GM18505 (cell line): ENCODE results near the gene DZIP3.
"Not testable (repeated sequence)": the region's sequence is repeated elsewhere in the genome, so short reads cannot be mapped to it uniquely, and the experiment has no call there.

Experiments used
- ATAC-seq: cut with Tn5 transposase; IDR thresholded peaks from one replicate; pipeline ENCODE4 v1.9.1; 2021; ENCODE audit not compliant: unreplicated experiment
- POLR2A ChIP-seq: IDR thresholded peaks from 4 replicates; pipeline ENCODE4 v1.6.1; 2011; ENCODE audit warnings: borderline replicate concordance; ENCODE audit not compliant: insufficient read depth, insufficient read length; ENCODE audit errors: extremely low read depth

The DZIP3 gene

DNA sequence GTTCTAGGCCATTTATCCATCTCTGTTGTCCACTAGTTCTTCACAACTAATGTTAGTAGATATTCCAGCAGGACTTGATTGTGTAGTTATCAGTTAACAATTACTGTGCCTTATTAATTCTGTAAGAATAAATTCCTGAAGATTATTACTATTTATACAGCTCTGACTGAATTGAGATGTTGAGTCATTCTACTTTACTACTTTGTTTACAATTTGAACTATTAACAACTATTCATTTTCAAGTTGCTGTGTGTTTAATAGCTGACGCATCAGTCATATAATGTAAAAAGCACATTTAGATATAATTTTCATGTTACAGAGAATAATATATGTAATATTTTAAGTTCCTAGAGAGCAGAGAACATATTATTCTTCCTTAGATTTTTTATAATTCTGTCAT, 21.1 kb downstream of the DZIP3 start:
- no peak for TF ChIP-seq POLR2A
- no peak for ATAC-seq

DNA sequence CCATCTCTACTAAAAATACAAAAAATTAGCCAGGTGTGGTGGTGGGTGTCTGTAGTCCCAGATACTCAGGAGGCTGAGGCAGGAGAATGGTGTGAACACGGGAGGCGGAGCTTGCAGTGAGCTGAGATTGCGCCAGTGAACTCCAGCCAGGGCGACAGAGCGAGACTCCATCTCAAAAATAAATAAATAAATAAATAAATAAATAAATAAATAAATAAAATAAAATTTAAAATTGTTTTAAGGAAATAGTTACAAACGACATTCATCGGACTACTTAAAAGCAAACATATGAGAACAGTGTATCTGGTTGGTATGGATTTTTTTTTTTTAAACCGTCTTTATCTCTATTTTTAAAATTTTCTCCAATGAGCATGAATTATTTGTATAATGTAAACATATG, 26.6 kb downstream of the DZIP3 start:
- ATAC-seq: not testable (repeated sequence)

- TF ChIP-seq POLR2A: no peak
- ATAC-seq: no peak
Measured at GRCh38 chr3:108620250-108620649, 30.7 kb downstream of the DZIP3 start.

DNA sequence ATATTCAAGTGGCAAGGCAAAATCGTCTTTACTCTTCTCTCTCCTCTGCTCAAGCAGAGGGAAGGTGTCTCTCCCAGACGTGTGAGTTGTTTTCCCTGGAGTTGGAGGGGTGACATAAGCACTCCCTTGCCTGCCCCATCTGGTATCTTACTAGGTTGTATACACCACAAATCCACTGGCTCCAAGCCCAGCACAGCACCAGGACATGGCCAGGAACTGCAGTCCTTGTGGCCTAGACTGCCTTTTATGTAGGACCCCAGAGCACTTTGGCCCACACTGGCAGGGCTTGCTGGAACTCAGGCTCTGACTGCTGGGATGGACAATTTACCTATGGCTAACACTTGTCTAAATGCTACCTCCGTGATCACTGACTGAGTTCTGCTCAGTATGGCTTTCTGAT, 34.0 kb downstream of the DZIP3 start:
- no peak for TF ChIP-seq POLR2A
- no peak for ATAC-seq

DNA sequence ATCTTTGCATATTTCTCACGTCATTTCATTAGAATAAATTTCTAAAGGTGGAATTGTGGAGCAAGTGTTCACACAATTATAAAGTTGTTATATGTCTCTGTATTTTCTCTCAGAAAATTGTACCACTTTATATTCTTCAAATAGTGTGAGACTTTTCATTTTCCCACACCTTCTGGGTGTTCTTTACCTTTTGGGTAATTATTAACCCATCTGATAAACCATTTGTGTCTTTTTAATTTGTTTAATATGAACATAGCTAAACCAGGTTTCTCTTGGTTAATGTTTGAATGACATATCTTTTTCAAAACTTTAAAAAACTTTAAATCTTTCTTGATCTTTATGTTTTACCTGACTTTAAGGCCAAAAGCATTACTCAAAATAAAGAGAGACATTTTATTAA, 40.5 kb downstream of the DZIP3 start:
- no peak for TF ChIP-seq POLR2A
- ATAC-seq: no peak

DNA sequence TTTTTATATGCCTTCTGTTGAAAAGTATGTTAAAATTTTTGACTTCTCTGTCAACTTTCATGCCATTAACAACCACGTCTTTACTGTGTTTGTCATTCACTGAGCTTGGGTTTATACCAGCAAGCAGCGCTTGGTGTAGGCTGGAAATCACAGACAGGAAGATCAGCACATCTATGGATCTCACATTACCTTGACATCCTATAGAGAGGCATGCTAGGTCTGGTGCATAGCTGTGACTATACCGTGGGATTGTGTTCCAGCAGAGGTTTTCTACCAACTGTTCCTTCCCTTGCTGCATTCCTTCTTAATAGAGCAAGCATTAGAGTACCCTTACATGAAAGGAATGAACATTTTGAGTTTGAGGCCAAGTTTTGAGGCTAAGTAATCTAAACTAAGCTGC, 53.0 kb downstream of the DZIP3 start:
- ATAC-seq: no peak
- no peak for TF ChIP-seq POLR2A

DNA sequence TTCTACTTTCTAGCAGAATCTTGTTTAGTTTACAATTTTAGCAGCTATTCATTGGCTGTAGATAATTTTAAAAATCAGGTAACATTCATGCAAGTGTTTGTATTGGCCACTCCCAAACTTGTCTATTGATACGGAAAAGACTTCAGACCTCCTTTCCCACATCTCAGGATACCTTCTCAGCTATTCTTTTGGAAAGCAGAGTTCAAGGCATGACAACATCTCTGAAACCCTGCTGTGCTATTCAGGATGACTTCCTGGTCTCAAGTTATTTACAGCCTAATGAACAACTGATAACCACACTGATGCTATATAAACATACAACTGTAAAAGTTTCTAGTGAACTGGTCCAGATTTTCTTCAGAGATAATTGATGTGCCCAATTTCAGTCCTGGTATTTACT, 55.8 kb downstream of the DZIP3 start:
- no peak for ATAC-seq

DNA sequence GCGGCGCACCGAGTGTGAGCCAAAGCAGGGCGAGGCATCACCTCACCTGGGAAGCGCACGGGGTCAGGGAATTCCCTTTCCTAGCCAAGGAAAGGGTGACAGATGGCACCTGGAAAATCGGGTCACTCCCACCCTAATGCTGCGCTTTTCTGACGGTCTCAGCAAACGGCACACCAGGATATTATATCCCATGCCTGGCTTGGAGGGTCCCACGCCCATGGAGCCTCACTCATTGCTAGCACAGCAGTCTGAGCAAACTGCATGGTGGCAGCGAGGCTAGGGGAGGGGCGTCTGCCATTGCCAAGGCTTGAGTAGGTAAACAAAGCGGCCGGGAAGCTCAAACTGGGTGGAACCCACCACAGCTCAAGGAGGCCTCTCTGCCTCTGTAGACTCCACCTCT, 66.1 kb downstream of the DZIP3 start:
- ATAC-seq: not testable (repeated sequence)

More for the DNA sequence above, 55.8 kb downstream of the DZIP3 start:
- no peak for TF ChIP-seq POLR2A

GRCh38 chr3:108661699-108662098, 72.2 kb downstream of the DZIP3 start:
- no peak for TF ChIP-seq POLR2A
- no peak for ATAC-seq

DNA sequence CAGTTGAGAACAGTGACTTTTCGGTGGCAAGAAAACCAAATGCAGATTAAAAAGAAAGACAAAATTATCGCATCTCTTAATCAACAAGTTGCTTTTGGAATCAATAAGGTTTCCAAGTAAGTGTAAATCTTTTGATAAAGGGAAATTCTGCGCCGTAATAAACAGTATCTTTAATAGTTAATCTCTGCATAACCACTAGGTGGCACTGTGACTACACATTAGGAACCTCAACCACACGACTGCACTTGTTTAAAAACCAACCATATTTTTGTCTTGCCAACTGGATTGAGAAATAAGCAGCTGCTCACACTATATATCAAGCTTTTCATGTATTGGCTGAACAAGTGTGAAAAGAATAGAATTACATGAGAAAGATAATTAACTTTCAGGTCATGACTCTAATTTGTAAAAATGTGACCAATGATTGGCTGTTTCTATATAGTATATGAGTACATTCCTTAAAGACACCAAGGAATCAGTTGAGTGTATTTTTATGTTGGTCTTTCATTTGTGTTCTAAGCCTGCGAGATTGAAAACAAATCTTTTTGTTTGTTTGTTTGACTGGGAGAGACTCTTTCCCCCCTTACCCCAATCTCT, 72.7 kb downstream of the DZIP3 start:
- ATAC-seq: peak; percentile 82
- TF ChIP-seq POLR2A: no peak

DNA sequence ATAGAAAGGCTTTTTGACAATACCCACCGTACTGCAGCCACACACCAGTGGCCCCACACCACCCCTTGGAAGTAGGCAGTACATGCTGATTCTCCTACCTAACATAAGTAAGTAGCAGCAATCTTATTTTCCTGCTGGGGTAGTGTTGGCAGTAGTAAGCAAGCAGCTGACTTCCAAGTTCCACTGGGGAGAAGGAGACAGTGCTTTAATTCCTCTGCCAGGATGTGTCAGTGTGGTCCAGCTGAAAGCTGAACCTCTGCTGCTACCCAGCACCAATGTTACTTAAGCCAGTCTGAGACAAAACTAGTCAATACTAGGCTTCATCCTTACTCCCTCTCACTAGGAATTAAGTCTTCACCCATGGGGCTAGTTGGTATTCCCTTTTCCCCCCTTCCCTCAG, 74.7 kb downstream of the DZIP3 start:
- TF ChIP-seq POLR2A: no peak
- no peak for ATAC-seq

DNA sequence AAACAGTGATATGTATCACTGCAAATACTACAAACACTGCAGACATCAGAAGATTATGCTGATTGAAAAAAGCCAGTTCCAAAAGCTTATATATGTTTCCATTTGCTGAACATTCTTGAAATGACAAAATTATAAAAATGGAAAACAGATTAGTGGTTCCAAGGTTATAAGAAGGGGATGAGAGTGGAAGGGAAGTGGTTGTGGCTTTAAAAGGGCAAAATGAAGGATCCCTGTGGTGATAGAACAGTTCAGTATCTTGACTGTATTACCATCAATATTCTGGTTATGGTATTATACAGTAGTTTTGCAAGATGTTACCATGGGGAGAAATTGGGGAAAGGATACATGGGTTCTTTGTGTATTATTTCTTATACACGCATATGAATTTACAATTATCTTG, 77.8 kb downstream of the DZIP3 start:
- no peak for TF ChIP-seq POLR2A
- ATAC-seq: no peak

- TF ChIP-seq POLR2A: no peak
- ATAC-seq: peak; percentile 84
Measured at GRCh38 chr3:108669208-108669607, 79.7 kb downstream of the DZIP3 start.

DNA sequence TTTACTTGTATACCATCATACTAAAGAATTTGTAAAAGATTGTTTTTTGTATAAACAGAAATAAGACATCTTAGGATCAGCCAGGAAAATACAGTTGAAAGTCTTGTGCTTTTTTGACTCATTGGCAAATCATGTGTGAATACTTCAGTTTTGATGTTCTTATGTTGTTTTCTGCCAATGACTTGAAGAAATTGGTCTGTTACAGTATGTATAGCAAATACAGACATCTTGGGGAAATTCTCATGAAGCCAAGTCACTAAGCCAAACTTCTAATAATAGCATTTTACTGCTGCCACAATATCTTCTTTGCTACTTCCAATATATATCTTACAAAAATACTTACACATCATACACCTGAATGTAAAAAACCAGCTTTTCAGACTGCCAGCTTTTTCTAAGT, 83.2 kb downstream of the DZIP3 start:
- ATAC-seq: no peak
- no peak for TF ChIP-seq POLR2A

DNA sequence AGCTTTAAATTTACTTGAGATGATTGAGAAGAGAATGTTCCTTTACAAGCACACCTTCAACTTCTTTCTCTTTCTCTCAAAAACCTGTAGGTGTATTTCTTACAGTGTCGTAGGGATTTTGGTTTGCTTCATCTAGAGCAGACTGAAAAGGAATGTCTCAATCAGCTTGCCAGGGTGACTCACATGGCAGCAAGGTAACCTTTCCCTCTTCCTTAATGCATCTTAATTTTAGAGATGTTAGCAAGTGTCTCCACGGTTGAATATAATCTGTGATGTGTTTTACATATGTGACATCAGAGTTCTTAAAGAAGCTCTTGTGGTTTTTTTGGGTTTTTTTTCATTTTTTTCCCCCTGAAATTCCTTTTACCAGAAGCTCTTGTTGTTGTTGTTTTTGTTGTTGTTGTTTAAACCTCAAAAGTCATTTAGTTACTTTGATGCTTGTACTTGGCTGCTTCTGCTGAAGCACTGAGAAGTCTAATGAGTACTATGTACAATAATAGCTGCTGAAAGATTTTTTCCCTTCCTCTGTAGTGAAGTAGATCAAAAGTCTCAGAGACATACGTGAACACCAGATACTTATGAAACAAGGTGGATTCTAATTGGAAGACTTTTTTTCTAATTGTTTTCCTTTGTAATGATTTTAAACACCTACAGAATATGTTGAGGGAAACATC, 84.6 kb downstream of the DZIP3 start:
- TF ChIP-seq POLR2A: no peak
- ATAC-seq: no peak
